Glutamatergic neuron (in vitro differentiated cells): ENCODE measurements around the gene POLR1E. TPM values are rescaled to one million over a fixed set of nuclear protein-coding genes. Genes with fewer than 3 reads are reported as not detected.

Experiments
- DNase-seq: peaks from one replicate; pipeline ENCODE4 v3.0.0; 2022
- H3K27ac Mint-ChIP-seq: one replicate; pipeline ENCODE4 v1.8.0; 2020; ENCODE audit warnings: mild to moderate bottlenecking, mixed read lengths, inconsistent platforms; ENCODE audit not compliant: unreplicated experiment
- H3K27me3 Mint-ChIP-seq: one replicate; pipeline ENCODE4 v1.8.0; 2020; ENCODE audit warnings: mild to moderate bottlenecking, moderate library complexity, mixed read lengths, inconsistent platforms; ENCODE audit not compliant: unreplicated experiment
- H3K36me3 Mint-ChIP-seq: one replicate; pipeline ENCODE4 v1.8.0; 2020; ENCODE audit warnings: mild to moderate bottlenecking, mixed read lengths, inconsistent platforms; ENCODE audit not compliant: unreplicated experiment
- H3K4me1 Mint-ChIP-seq: one replicate; pipeline ENCODE4 v1.8.0; 2020; ENCODE audit warnings: mild to moderate bottlenecking, low read depth, mixed read lengths, inconsistent platforms; ENCODE audit not compliant: unreplicated experiment
- H3K4me3 Mint-ChIP-seq: one replicate; pipeline ENCODE4 v1.8.0; 2020; ENCODE audit warnings: mild to moderate bottlenecking, mixed read lengths, inconsistent platforms; ENCODE audit not compliant: unreplicated experiment
- H3K9me3 Mint-ChIP-seq: one replicate; pipeline ENCODE4 v1.8.0; 2020; ENCODE audit warnings: mild to moderate bottlenecking, moderate library complexity, mixed read lengths, inconsistent platforms; ENCODE audit not compliant: unreplicated experiment
- total RNA-seq: library from RNA; stranded (reverse); fragmentation: NEBNext Ultra II Directional; extraction: Animal tissue kit (Norgen Biotek cat#: 25700); gene quantifications from one replicate; pipeline ENCODE4 v1.2.1, GENCODE V29; 2021; ENCODE audit not compliant: unreplicated experiment
- TF ChIP-seq, protein P1 (sequence below): fragments of 200-600 bp; sonication (generic); IDR thresholded peaks from one replicate; pipeline ENCODE4 v1.5.0; 2021; ENCODE audit not compliant: partially characterized antibody, unreplicated experiment

POLR1E gene
- total RNA-seq, 1 donor from 2014 or later, result 58.2 TPM

DNA sequence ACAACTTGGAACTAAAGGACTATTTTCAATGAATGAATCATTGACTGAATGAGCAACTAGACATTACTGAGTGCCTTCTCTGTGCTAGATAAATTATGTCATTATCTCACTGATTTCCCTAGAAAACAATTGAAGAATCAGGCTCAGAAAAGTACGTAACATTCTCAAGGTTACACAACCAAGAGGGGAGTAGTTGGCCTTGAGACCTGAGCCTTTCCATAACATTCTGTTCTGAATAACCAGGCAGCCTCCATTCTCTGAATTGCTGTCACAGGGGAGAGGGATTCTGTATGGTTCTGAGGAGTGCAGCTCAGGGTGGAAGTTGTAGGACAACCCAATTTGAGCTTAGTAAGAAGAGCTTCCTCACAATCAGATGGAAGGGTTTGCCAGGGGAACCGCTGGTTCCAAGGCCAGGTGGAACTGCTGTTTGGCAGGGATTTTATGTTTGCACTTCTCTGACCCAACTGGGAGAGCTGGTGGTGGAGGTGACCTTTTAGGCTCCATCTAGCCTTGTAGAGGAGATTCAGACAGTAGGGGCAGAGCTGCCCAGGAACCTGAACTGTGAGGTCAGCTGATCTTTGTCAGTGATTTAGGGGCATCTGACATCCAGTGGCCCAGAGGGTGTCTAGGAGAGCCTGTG, 16.3 kb downstream of the POLR1E start:
- no peaks in the 10 kb centered on the region for H3K36me3 Mint-ChIP-seq
- no peak overlapping the region for H3K4me3 Mint-ChIP-seq
- H3K4me1 Mint-ChIP-seq, result peaks cover 5% of the 10 kb centered on the region
- TF ChIP-seq, protein P1, sequence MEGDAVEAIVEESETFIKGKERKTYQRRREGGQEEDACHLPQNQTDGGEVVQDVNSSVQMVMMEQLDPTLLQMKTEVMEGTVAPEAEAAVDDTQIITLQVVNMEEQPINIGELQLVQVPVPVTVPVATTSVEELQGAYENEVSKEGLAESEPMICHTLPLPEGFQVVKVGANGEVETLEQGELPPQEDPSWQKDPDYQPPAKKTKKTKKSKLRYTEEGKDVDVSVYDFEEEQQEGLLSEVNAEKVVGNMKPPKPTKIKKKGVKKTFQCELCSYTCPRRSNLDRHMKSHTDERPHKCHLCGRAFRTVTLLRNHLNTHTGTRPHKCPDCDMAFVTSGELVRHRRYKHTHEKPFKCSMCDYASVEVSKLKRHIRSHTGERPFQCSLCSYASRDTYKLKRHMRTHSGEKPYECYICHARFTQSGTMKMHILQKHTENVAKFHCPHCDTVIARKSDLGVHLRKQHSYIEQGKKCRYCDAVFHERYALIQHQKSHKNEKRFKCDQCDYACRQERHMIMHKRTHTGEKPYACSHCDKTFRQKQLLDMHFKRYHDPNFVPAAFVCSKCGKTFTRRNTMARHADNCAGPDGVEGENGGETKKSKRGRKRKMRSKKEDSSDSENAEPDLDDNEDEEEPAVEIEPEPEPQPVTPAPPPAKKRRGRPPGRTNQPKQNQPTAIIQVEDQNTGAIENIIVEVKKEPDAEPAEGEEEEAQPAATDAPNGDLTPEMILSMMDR, result no peak
- H3K27ac Mint-ChIP-seq, result no peak overlapping the region
- DNase-seq, result no peak
- H3K27me3 Mint-ChIP-seq, result peaks cover 3% of the 10 kb centered on the region
- peaks cover 3% of the 10 kb centered on the region for H3K9me3 Mint-ChIP-seq

DNA sequence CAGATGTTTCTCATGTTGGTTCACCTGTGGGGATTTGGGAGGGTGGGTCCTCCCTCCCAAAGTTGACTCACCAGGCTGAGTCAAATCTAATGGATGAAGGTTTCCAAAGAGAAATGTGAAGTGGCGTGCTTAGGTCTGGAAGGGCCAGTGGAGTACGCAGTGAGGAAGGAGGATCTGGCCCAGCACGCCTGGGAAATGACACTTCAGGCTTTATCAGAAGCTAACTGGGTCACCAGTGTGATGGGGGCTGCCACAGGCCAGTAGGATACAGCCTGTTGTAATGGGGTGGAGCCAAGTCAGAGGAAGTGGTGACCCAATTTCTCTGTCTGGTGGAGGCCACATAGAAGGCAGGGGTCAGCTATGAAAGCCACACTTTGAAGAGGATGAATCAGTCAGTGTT, 18.0 kb downstream of the POLR1E start:
- DNase-seq, result no peak
- Mint-ChIP-seq H3K9me3 (peaks cover 5% of the 10 kb centered on the region), H3K27ac (peak overlapping the region; percentile 15), H3K27me3 (peaks cover 3% of the 10 kb centered on the region), H3K4me1 (peaks cover 5% of the 10 kb centered on the region), H3K4me3 (no peak overlapping the region), H3K36me3 (no peaks in the 10 kb centered on the region)
- TF ChIP-seq, protein P1, result no peak

DNA sequence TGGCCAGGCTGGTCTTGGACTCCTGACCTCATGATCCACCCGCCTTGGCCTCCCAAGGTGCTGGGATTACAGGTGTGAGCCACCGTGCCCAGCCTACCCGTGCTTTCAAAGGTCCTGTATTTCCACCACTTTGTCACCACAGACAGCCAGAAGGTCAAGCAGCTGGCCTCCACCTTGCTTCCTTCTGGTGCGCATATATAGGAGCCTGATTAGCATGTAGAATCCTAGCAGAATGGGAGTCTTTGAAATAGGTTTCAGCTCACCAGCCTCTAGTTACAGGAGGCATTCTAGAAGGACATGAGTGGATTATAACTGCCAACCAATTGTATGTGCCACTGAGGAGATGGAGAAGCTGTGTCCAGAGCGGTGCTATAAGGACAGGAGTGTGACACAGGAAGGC, 18.9 kb downstream of the POLR1E start:
- no peak overlapping the region for H3K27ac Mint-ChIP-seq
- peaks cover 5% of the 10 kb centered on the region for H3K4me1 Mint-ChIP-seq
- no peak for DNase-seq
- no peaks in the 10 kb centered on the region for H3K36me3 Mint-ChIP-seq
- TF ChIP-seq, protein P1, result no peak
- no peak overlapping the region for H3K4me3 Mint-ChIP-seq
- peaks cover 3% of the 10 kb centered on the region for H3K27me3 Mint-ChIP-seq
- peaks cover 5% of the 10 kb centered on the region for H3K9me3 Mint-ChIP-seq

DNA sequence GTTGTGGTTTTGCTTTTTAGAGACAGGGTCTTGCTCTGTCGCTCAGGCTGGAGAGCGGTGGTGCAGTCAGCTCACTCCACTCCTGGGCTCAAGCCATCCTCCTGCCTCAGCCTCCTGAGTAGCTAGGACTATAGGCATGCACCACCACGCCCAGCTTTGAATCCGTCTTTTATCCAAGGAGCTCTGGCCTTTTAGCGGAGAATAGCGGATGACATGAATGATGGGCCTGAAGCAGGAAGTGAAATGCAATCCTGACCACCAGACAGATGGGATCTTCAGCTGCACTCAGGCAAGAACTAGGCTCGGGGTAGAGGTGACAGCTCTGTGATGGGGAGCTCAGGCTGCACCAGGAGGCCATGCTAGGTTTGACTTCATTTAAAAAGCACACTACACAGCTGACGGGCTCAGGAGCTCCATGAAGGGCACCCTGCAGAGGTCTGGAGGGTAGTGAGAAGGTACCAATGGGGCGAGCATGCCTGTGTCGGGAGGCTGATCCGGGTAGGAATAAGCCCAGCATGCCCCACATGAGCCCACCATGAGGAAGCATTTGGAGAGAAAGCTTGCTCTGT, 21.9 kb downstream of the POLR1E start:
- Mint-ChIP-seq H3K4me1 (peaks cover 7% of the 10 kb centered on the region), H3K9me3 (peaks cover 8% of the 10 kb centered on the region), H3K36me3 (no peaks in the 10 kb centered on the region), H3K27me3 (peaks cover 3% of the 10 kb centered on the region), H3K4me3 (no peak overlapping the region), H3K27ac (no peak overlapping the region)
- no peak for DNase-seq
- TF ChIP-seq, protein P1, result no peak

DNA sequence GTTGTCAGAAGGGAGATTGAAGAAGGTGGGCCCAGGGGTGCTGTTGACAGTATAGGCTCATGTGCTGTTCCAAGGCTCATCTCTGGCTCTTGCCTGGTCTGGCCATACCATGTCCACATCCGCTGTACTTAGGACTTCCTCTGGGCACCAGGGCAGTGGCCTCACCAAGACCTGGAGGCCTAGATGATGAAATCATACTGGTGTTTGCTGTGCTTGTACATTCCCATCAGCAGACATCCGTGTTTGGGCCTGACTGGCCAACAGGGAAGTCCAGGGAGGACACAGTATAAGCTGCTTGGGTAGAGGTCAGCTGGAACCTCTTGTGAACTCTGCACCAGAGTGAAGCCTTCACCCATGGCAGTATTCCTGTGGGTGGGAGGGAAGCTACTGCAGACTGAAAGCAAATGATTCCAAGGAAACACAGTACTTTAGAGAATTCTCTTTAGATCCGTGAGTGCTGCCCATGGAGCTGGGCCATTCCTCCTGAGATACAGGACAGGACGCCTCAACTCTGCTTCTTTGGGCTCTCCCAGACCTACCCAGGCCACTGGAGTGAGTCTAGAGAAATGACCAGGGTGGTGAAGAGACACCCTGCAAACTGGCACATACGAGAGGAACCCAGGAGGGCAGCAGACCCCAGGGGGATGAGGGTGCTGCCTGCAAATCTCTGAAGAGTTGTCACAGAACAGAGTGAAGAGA, 22.5 kb downstream of the POLR1E start:
- DNase-seq, result no peak
- TF ChIP-seq, protein P1, result no peak
- H3K4me1 Mint-ChIP-seq, result peaks cover 7% of the 10 kb centered on the region
- H3K9me3 Mint-ChIP-seq, result peaks cover 8% of the 10 kb centered on the region
- H3K27ac Mint-ChIP-seq, result no peak overlapping the region
- no peaks in the 10 kb centered on the region for H3K36me3 Mint-ChIP-seq
- no peak overlapping the region for H3K4me3 Mint-ChIP-seq
- H3K27me3 Mint-ChIP-seq, result peaks cover 3% of the 10 kb centered on the region
